GM21447 (cell line): Measurements from ENCODE around the gene ARHGAP9.
A peak's percentile ranks its signal among the peaks of the same experiment; 100 is the strongest.
"Not testable (repeated sequence)": the region's sequence is repeated elsewhere in the genome, so short reads cannot be mapped to it uniquely, and the experiment has no call there.

Experiments
- ATAC-seq: cut with Tn5 transposase; IDR thresholded peaks from one replicate; pipeline ENCODE4 v1.9.1; 2021; ENCODE audit not compliant: unreplicated experiment

ARHGAP9 gene

GRCh38 chr12:57459750-57460467, 19.8 kb downstream of the ARHGAP9 start, which contains the start of gene GLI1:
GLI1 (plus strand) TSS chr12:57459785; CDS start chr12:57463692, 3,907 bp downstream.
- no peak for ATAC-seq

- peak; percentile 55 for ATAC-seq
These were observed 20.5 kb downstream of the ARHGAP9 start for GRCh38 chr12:57459055-57459749.

DNA sequence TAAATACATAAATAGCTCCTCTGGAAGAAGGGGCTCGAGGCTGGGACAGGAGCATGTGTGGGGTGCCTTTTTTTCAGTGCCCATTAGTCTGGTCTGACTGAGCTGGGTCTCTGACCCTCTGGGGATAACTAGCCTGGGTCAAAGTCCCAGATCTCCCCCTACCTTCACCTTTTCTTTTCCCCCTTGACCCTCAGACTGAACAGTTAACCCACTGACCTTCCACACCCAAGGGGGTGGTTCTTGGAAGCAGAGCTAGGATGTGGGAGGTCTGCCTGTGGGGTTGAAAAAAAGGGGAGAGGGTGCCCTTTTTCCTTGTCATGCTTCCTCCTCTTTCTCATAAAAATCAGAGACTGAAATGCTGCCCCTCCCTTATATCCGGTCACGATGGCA, 21.0 kb downstream of the ARHGAP9 start:
- ATAC-seq, result no peak

GRCh38 chr12:57456737-57457490, 22.8 kb downstream of the ARHGAP9 start:
- ATAC-seq, result no peak

- no peak for ATAC-seq
These were observed 23.4 kb downstream of the ARHGAP9 start for GRCh38 chr12:57456145-57456700.

GRCh38 chr12:57455374-57456144, 24.1 kb downstream of the ARHGAP9 start:
- no peak for ATAC-seq

DNA sequence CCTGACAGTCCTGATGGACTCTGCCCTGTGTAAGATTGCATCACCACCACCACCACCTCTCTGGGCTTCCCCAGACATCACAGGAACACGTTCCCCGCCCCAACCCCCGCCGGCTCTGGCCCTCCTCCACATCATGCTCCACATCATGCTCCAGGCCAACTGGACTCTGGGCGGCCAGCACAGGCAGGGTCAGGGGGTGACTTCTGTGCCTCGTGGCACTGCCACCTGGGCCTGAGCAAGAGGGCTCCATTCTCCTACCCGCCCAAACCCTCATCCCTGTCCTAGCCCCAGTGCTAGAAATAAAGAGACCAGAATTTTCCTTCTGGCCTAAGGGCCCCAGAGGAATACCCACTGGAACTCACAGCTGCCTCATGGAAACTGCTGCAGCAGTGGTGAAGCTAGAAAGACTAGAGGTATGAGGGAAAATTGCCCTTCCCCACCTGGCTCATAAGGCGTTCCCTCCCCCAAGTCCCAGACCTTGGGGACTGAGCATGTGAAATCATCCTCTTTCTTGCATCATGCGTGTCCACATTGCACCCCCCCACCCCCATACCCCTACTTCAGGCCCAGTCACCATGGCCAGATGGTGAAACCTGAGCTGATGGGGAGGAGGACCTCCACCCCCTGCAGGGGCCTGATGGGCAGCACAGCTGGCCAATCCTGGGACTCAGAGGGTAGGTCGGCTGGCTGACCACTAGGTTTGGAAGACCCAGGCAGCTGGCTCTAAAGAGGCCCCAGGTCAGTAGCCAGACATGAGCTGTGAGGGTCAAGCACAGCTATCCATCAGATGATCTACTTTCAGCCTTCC, 24.9 kb downstream of the ARHGAP9 start, which contains the start of gene INHBE:
TSS of gene INHBE (plus strand) at position 742 of the 808 bp plus-strand sequence. CDS start 230 bp downstream, outside the sequence.
- ATAC-seq, result no peak

DNA sequence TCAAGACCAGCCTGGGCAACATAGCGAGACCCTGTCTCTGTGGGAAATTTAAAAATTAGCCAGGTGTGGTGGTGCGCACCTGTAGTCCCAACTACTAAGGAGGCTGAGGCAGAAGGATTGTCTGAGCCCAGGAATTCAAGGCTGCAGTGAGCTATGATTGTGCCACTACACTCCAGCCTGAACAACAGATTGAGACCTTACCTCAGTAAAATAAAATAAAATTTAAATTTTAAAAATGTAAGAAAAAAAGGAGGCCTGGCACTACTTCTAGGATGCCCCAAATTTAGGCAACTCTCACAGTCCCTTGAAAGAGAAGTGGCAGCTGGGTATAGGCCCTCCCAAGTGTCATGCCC, 25.5 kb downstream of the ARHGAP9 start:
- ATAC-seq, result no peak

DNA sequence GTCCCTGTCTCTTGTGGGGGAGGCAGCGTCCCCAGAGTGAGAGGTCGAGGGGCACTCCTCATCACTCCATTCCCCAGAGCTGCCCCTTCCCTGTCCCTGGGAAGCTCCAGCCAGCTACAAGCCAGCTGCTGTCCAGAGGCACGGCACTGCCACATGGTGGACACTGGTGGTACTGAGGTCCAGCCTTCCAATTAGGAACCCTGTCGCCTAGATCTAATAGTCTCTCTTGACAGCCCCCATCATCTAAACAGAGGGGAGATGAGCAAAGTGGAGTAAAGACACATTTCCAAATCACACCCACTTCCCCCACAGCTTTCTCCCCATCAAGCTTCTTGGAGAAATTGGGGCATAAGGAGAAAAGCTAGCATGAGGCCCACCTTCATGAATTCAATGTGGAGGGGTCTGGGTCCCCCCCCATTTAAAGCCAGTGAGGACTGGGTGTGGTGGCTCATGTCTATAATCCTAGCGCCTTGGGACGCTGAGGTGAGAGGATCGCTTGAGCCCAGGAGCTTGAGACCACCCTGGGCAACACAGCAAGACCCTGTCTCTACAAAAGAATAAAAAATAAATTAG, 26.6 kb downstream of the ARHGAP9 start:
- ATAC-seq, result no peak

- ATAC-seq, result no peak
These were observed 27.3 kb downstream of the ARHGAP9 start for GRCh38 chr12:57452181-57452936.

- no peak for ATAC-seq
These were observed 28.4 kb downstream of the ARHGAP9 start for GRCh38 chr12:57451233-57451778.

DNA sequence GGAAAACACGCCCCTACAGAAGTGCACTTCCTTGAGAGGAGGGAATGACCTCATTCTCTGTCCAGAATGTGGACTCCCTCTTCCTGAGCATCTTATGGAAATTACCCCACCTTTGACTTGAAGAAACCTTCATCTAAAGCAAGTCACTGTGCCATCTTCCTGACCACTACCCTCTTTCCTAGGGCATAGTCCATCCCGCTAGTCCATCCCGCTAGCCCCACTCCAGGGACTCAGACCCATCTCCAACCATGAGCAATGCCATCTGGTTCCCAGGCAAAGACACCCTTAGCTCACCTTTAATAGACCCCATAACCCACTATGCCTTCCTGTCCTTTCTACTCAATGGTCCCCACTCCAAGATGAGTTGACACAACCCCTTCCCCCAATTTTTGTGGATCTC, 29.6 kb downstream of the ARHGAP9 start:
- ATAC-seq, result no peak

DNA sequence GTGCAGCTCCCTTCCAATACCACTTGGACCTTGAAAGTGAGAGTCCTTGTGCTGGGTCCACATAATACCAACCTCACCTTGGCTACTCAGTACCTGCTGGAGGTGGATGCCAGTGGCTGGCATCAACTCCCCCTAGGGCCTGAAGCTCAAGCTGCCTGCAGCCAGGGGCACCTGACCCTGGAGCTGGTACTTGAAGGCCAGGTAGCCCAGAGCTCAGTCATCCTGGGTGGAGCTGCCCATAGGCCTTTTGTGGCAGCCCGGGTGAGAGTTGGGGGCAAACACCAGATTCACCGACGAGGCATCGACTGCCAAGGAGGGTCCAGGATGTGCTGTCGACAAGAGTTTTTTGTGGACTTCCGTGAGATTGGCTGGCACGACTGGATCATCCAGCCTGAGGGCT, 30.3 kb downstream of the ARHGAP9 start:
- ATAC-seq, result no peak

DNA sequence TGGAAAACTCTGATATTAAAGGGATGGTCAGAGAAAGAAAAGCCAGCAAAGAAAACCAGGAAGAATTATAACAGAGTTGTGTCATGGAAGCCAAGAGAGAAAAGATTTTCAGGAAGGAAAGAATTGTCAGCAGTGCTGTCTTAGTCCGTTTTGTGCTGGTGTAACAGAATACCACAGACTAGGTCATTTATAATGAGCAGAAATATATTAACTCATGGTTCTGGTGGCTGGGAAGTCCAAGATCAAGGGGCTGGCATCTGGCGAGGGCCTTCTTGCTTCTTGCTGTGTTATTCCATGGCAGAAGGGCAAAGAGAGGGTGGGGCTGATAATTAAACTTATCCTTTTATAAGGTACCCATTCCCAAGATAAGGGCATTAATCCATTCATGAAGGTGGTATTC, 31.0 kb downstream of the ARHGAP9 start:
- no peak for ATAC-seq

DNA sequence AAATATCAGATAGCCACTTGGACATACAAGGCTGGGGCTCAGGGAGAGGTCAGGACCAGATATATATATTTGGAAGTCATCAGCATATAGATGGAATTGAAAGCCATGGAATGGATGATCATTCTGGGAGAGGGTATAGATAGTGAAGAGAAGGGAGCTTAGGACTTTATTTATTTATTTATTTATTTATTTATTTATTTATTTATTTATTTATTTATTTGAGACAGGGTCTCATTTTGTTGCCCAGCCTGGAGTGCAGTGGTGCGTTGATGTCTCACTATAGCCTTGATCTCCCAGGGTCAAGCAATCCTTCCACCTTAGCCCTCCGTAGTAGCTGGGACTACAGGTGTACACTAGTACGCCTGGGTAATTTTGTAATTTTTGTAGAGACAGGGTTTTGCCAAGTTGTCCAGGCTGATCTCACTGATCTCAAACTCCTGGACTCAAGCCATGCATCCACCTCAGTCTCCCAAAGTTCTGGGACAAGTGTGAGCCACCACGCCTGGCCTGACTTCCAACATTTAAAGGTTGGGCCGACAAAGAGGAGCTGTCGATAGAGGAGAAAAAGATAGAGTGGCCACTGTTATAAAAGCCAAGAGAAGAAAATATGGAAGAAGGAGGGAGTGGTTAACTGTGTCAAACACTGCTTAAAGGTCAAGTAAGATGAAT, 33.2 kb downstream of the ARHGAP9 start:
- no peak for ATAC-seq

DNA sequence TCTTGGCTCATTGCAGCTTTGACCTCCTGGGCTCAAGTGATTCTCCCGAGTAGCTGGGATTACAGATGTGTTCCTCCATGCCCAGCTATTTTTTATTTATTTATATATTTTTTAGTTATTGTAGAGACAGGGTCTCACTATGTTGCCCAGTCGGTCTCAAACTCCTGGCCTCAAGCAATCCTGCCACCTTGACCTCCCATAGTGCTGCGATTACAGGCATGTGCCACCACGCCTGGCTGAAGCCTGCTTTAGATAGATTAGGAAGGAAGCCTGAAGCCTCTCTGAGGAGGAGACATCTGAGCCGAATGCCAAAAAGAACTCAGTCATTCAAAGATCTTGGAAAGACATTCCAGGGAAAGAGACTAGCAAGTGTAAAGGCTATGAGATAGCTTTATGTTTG, 34.9 kb downstream of the ARHGAP9 start:
- ATAC-seq, result no peak

DNA sequence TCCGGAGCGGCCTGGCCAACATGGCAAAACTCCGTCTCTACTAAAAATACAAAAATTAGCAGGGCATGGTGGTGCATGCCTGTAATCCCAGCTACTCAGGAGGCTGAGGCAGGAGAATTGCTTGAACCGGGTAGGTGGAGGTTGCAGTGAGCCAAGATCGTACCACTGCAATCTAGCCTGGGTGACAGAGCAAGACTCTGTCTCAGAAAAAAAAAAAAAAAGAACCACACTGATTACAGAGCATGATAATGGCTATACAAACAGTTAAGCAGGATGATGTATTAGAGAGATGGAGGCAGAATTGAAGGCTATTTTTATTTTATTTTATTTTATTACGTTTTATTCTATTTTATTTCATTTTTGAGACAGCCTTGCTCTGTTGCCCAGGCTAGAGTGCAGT, 35.3 kb downstream of the ARHGAP9 start:
- ATAC-seq, result not testable (repeated sequence)

- ATAC-seq, result no peak
These were observed 37.7 kb downstream of the ARHGAP9 start for GRCh38 chr12:57441846-57442427.
